Measurements from ENCODE around the gene ACVR1B.

ACVR1B gene

GRCh38 chr12:51917746-51918453, 33.6 kb upstream of the ACVR1B start:
- no peak for DNase-seq

- no peak for DNase-seq
Measured at GRCh38 chr12:51920046-51920445, 31.5 kb upstream of the ACVR1B start.

- DNase-seq = no peak
Measured at GRCh38 chr12:51921017-51921725, 30.3 kb upstream of the ACVR1B start.

GRCh38 chr12:51922146-51922545, 29.4 kb upstream of the ACVR1B start:
- no peak for DNase-seq

GRCh38 chr12:51922762-51923505, 28.6 kb upstream of the ACVR1B start:
- DNase-seq = no peak

- no peak for DNase-seq
Measured at GRCh38 chr12:51923506-51924365, 27.8 kb upstream of the ACVR1B start.

GRCh38 chr12:51924551-51925319, 26.8 kb upstream of the ACVR1B start:
- no peak for DNase-seq

GRCh38 chr12:51925346-51926063, 26.0 kb upstream of the ACVR1B start:
- DNase-seq = no peak

GRCh38 chr12:51926064-51926632, 25.4 kb upstream of the ACVR1B start:
- no peak for DNase-seq

GRCh38 chr12:51926718-51927117, 24.8 kb upstream of the ACVR1B start:
- no peak for DNase-seq

- no peak for DNase-seq
Measured at GRCh38 chr12:51932218-51933076, 19.1 kb upstream of the ACVR1B start.

- no peak for DNase-seq
Measured at GRCh38 chr12:51934080-51934479, 17.4 kb upstream of the ACVR1B start.

- peak; percentile 63 for DNase-seq
Measured at GRCh38 chr12:51937926-51938325, 13.6 kb upstream of the ACVR1B start.

- DNase-seq = no peak
Measured at GRCh38 chr12:51938726-51939125, 12.8 kb upstream of the ACVR1B start.

- DNase-seq = peak; percentile 54
Measured at GRCh38 chr12:51941011-51941581, 10.4 kb upstream of the ACVR1B start.

GRCh38 chr12:51941604-51942003, 9.9 kb upstream of the ACVR1B start:
- DNase-seq = no peak

GRCh38 chr12:51942056-51942455, 9.4 kb upstream of the ACVR1B start:
- DNase-seq = no peak

GRCh38 chr12:51942501-51943000, 8.9 kb upstream of the ACVR1B start:
- no peak for DNase-seq

- DNase-seq = no peak
Measured at GRCh38 chr12:51943346-51943745, 8.2 kb upstream of the ACVR1B start.

Data from NCI-H446 treated with DMSO at 0.1 percent for 48 hours (cell line).